GM12873 (cell line): Measurements from ENCODE around the gene TUBG2.

Experiments
- CTCF ChIP-seq: IDR thresholded peaks from 2 replicates; pipeline ENCODE4 v1.5.1; 2012; ENCODE audit warnings: low read depth, mild to moderate bottlenecking, moderate library complexity, low read length, control low read depth; ENCODE audit not compliant: insufficient read depth; ENCODE audit errors: missing control alignments

TUBG2 gene

GRCh38 chr17:42651392-42651791 lies 7.7 kb upstream of the TUBG2 start:
- no peak for TF ChIP-seq CTCF

- no peak for TF ChIP-seq CTCF
Measured at GRCh38 chr17:42653179-42654124, 5.6 kb upstream of the TUBG2 start.

GRCh38 chr17:42655528-42655927 lies 3.6 kb upstream of the TUBG2 start:
- no peak for TF ChIP-seq CTCF

GRCh38 chr17:42657824-42658588 lies 1.1 kb upstream of the TUBG2 start:
- no peak for TF ChIP-seq CTCF

GRCh38 chr17:42660692-42661345 lies 1.7 kb downstream of the TUBG2 start:
- TF ChIP-seq CTCF = no peak

GRCh38 chr17:42665581-42666001 lies 6.5 kb downstream of the TUBG2 start:
- TF ChIP-seq CTCF = no peak
